Kidney epithelial cell (primary cell): ENCODE data around the gene TMC6. TPM values are rescaled to one million over a fixed set of nuclear protein-coding genes. Genes with fewer than 3 reads are reported as not detected.

Source experiments
- DNase-seq: peaks from one replicate; pipeline ENCODE4 v3.0.0-alpha.2; 2010; ENCODE audit warnings: low read depth
- H3K27me3 ChIP-seq: 2 replicates; pipeline ENCODE4 v1.6.0; 2011; ENCODE audit warnings: low read length; ENCODE audit not compliant: control insufficient read depth, insufficient read depth
- H3K36me3 ChIP-seq: 2 replicates; pipeline ENCODE4 v1.5.1; 2011; ENCODE audit warnings: low read length; ENCODE audit not compliant: control insufficient read depth, insufficient read depth
- H3K4me3 ChIP-seq: 2 replicates; pipeline ENCODE4 v1.5.1; 2011; ENCODE audit warnings: low read depth, mild to moderate bottlenecking, control low read depth, low read length
- total RNA-seq: library from RNA; depleted of rRNA; stranded (reverse); fragments of >200 nt; gene quantifications from 2 replicates; pipeline ENCODE4 v1.2.3, GENCODE V29; 2015
- TF ChIP-seq, protein P1 (sequence below): IDR thresholded peaks from 2 replicates; pipeline ENCODE4 v1.5.1; 2011; ENCODE audit warnings: mild to moderate bottlenecking, moderate library complexity, low read length, control low read depth, inconsistent platforms; ENCODE audit not compliant: insufficient read depth, poor library complexity, severe bottlenecking

TMC6 gene
- total RNA-seq, 1 donor from 2014 or later: 88.7 TPM

DNA sequence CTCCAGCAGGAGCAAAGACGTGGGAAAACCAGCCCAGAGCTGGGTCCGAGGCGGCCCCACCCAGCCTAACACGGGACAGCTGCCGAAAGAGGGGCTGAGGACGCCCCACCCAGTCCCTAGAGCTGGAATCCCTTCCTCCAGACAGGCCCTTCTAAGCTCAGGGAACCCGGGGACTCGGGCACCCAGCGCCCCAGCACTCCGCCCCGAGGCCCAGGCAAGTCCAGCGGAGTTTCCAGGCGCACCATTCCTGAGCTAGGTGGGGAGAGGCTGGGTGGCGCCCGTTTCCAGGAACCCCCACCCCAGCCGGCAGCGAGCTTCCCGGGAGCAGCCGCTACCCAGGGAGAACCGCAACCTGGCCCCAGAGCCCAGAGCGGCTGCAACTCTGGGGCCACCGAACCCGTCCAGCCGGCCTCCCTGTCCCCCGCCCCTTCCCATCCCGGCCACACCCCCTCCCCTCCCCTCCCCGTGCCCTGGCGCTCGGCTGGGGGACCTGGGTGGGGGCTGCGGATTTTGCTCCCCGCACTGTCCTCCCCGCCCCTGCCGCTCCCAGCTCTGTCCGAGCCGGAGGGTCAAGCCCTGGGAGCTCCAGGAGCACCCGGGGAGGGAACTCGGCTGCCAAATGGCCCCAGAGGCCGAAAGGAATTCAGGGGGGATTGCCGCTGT, 536 bp downstream of the TMC6 start:
- Histone ChIP-seq H3K36me3 (no peaks in the 10 kb centered on the region), H3K4me3 (peak overlapping the region; percentile 68), H3K27me3 (peaks cover 20% of the 10 kb centered on the region)
- DNase-seq: no peak
- TF ChIP-seq, protein P1, sequence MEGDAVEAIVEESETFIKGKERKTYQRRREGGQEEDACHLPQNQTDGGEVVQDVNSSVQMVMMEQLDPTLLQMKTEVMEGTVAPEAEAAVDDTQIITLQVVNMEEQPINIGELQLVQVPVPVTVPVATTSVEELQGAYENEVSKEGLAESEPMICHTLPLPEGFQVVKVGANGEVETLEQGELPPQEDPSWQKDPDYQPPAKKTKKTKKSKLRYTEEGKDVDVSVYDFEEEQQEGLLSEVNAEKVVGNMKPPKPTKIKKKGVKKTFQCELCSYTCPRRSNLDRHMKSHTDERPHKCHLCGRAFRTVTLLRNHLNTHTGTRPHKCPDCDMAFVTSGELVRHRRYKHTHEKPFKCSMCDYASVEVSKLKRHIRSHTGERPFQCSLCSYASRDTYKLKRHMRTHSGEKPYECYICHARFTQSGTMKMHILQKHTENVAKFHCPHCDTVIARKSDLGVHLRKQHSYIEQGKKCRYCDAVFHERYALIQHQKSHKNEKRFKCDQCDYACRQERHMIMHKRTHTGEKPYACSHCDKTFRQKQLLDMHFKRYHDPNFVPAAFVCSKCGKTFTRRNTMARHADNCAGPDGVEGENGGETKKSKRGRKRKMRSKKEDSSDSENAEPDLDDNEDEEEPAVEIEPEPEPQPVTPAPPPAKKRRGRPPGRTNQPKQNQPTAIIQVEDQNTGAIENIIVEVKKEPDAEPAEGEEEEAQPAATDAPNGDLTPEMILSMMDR: no peak

DNA sequence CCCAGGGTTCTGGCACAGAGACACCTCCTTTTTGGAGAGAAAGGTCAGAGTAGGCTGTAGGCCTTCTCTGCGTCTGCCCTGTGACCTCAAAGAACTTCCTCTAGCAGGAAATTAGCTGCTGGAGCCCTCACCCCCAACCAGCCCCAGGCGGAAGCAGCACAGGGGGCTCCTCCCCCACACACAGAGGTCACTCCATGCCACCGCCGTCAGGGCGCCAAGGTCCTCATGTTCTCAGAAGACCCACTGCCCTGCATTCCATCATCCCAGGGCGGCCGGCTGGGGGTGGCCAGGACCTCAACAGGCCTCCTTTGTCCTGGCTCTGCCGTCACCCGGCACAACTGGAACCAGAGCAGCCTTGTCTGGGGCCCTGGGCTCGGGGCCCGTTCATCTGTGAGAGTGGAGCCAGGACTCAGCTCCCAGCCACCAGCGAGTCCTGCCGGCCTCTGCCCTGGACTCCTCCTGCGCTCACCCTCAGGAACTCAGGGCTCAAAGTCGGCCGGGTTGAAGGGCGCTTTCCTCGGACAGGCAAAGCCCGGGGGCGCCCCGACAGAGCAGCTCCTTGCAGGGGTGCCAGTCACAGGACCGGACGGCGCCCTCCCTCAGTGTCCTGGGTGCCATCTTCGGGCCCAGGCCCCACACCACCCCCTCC, 1.2 kb downstream of the TMC6 start:
- TF ChIP-seq, protein P1: no peak
- H3K36me3 ChIP-seq: no peaks in the 10 kb centered on the region
- DNase-seq: no peak
- peaks cover 16% of the 10 kb centered on the region for H3K27me3 ChIP-seq
- H3K4me3 ChIP-seq: peak overlapping the region; percentile 68

DNA sequence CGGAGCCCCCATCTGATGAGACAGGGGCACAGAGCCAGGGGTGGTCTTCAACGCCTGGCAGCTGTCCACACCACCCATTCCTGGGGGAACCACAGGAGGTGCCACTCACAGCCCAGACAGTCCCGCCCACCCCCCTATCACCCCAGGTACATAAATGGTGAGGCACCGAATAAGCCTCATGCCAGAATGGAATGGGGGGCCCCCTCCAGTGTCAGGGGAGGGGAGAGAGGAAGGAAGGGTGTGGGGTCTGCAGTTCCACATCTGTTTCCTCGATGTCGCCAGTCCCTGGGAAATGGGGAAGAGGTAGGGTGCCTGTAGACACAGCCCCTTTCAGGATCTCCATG, 1.7 kb downstream of the TMC6 start:
- TF ChIP-seq, protein P1: no peak
- Histone ChIP-seq H3K27me3 (peaks cover 11% of the 10 kb centered on the region), H3K4me3 (no peak overlapping the region), H3K36me3 (no peaks in the 10 kb centered on the region)
- no peak for DNase-seq

DNA sequence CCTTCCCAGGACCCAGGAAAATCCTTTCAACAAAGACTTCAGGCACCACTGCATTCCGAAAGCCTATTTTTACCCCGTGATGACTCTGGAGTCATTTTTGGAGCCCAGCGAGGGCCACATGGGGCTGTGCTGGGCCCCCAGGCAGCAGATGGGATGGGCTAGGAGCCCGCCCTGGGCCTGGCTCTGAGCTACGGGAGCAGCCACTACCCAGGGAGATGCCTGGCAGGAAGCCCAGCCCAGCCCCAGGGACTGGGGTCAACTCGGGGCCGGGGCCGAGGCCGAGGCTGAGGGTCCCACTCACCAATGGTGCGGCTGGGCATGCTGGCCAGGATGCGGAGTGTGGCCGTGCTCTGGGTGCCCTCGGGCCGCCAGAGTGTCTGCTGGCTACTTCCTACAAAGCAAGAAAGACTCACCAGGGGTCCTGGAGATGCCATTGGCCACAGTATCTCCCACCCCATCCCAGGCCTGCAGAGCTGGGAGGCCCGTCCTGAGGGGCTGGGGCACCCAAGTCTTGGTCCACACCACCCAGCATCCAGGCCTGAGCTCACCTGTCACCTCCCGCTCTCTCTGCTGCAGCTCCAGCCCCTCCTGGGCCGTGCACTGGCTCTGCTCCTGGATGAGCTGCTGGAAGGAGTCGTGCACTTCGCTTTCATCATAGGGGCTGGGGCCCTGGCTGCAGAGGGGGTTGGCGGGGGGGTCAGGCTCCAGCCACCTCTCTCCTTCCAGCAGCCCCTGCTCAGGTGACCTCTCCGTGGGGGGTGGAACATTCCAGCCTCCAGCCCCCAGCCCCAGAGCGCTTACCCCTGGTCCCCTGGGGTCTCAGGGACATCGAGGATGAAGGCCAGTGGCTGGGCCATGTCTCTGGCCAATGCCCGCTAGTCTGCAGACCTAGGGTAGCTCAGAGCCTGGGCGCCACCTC, 2.3 kb downstream of the TMC6 start:
- no peak for DNase-seq
- Histone ChIP-seq H3K27me3 (peaks cover 5% of the 10 kb centered on the region), H3K4me3 (no peak overlapping the region), H3K36me3 (no peaks in the 10 kb centered on the region)
- TF ChIP-seq, protein P1: no peak

DNA sequence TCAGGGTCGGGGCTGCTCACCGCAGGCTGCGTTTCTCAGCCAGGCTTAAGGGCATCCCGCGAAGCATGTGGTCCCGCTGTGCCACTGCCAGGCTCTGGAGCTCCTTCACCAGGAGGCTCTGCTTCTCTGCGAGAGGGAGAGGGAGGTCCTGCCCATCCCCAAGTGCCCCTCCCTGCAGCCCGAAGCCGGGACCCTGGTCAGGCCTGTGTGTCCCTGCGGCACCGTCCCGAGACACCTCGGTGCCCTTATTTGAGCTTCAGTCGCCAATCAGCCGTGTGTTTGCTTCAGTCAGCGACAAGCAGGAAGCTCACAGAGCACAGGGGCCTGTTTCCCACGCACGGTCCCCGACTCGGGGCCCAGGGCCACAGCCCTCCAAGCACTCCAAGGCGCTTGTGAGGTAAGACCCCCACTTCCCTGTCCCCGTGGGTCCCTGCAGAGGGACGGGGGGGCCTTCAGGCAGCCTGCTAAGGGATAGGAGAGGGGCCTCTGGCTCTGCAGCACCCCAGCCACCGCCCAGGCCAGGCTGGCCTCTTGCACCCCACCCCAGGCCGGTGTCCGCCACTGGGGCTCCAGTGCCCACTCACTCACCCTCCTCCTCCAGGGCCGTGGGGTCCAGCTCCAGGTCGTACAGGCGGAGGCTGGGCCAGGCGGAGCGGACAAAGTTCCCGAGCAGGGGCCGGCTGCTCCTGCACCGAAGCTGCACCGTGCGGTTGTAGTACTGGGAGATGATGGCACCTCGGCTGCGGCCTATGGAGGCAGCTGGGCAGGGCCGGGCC, 3.2 kb downstream of the TMC6 start:
- TF ChIP-seq, protein P1: no peak
- Histone ChIP-seq H3K36me3 (no peaks in the 10 kb centered on the region), H3K4me3 (no peak overlapping the region), H3K27me3 (no peaks in the 10 kb centered on the region)
- no peak for DNase-seq
